GM18499 (cell line): ENCODE results near the gene BAHD1.

Experiments used
- ATAC-seq: cut with Tn5 transposase; IDR thresholded peaks from one replicate; pipeline ENCODE4 v1.9.1; 2021; ENCODE audit warnings: moderate number of reproducible peaks; ENCODE audit not compliant: insufficient read depth, unreplicated experiment

BAHD1 gene

GRCh38 chr15:40440743-40441564 is at the start of gene BAHD1:
BAHD1 (plus strand) TSS chr15:40440953; CDS start chr15:40458465, 17,512 bp downstream.
- peak; percentile 51 for ATAC-seq

DNA sequence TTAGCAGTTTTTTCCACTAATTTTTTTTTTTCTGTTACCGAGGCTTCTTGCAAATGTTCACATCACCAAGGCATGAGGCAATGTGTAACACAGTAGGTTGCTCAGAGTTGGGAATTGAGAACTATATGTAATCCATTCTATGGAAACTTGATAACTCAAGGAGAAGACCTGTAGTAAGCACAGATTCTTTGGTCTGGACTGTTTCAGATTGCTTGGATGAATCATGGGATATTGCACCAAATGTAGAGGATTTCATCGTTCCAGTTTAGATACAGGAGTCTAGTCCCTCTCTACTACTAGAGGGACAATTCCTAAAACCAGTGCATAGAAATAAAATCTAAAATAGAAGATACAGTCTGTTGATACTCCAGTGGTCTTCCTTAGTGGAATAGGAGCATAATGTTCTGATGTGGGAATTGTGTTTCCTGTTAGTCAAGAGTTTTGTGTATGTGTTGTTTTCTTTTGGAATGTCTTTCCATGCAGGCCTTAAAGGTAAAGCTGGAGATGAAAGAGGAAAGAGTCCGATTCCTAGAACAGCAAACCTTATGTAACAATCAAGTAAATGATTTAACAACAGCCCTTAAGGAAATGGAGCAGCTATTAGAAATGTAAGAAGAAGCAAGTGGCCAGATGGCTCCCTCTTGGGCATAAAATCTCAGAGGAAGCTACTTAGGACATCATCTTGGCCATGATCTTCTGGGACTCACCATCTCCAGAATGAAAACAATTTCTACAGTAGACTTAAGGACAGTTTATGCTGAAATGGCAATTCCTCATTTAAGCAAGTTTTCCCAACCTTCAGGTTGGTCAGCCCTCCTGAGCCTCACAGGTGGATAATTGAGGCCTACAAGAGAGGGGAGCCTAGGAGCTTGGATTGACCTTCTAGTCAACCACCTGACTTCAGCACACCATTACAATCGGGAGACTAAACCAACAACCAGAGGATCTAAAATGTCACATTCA is 47.5 kb upstream of the BAHD1 start:
- ATAC-seq: no peak

DNA sequence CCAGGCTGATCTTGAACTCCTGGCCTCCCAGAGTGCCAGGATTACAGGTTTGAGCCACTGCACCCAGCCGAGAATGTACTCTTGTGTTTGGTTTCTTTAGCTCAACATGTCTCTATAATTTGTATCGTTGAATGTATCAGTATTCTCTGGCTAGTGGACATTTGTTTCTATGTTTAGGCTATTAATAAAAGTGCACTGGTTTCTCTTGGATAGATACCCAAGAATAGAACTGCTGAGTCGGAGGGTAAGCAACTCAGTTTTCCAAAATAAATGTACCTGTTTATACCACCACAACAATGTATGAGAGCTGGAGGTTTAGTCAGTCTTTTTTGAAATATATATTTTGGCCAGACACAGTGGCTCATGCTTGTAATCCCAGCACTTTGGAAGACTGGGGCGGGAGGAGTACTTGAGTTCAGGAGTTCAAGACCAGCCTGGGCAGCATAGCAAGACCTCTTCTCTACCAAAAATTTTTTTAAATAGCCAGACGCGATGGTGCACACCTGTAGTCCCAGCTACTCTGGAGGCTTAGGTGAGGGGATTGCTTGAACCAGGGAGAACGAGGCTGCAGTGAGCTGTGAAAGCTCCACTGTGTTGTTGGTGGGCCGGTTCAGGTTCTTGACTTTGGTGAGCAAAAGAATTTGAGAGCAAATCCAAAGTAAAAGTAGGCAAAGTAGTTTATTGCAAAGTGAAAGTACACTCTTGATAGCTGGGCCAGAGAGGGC is 42.9 kb upstream of the BAHD1 start:
- ATAC-seq: no peak

- ATAC-seq: no peak
These were observed 42.3 kb upstream of the BAHD1 start for GRCh38 chr15:40398413-40398873.

- ATAC-seq: no peak
These were observed 41.4 kb upstream of the BAHD1 start for GRCh38 chr15:40399370-40399769.

GRCh38 chr15:40405501-40406381 is 35.0 kb upstream of the BAHD1 start, which contains the start of gene IVD:
IVD (plus strand) TSS chr15:40405795; CDS start chr15:40405828, 33 bp downstream.
- peak; percentile 50 for ATAC-seq

- peak; percentile 43 for ATAC-seq
These were observed 33.3 kb upstream of the BAHD1 start for GRCh38 chr15:40407330-40407990.

- ATAC-seq: no peak
These were observed 31.4 kb upstream of the BAHD1 start for GRCh38 chr15:40409366-40409765.

- ATAC-seq: no peak
These were observed 30.3 kb upstream of the BAHD1 start for GRCh38 chr15:40410476-40410875.

- ATAC-seq: no peak
These were observed 28.5 kb upstream of the BAHD1 start for GRCh38 chr15:40412095-40412759.

DNA sequence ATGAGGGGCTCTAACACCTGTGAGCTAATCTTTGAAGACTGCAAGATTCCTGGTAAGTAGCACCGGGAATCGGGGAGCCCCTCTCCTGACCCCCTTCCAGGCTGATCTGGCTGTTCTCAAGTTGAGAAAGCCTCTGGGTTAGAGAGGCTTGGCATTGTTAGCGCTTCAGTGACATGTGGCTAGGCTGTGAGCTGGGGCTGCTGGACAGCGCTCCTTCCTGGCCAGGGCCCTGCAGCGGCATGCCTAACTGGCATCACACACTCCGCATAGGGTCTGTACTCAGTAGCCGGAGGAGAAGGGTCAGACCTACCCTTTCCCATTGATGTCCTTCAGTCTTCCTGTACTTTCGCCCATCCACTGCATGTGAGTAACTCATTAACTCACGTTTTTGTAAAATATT is 27.7 kb upstream of the BAHD1 start:
- ATAC-seq: no peak

- no peak for ATAC-seq
These were observed 25.9 kb upstream of the BAHD1 start for GRCh38 chr15:40414816-40415215.

DNA sequence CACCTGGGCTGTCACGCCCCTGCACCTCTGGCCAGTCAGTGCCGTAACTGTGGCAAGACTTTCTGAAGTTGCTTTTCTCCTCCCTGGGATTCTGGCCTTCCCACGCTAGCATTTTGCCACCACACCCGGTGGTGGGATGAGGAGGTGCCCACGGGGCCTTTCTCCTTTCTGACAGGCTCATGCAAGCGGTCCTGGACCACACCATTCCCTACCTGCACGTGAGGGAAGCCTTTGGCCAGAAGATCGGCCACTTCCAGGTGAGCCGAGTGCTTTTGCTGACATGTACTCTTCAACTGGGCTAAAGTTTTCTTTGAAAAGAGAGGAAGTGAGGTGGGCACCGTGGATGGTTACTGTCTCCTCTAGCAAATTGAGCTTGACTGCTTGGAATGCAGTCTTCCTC is 25.5 kb upstream of the BAHD1 start:
- ATAC-seq: no peak

GRCh38 chr15:40416056-40416455 is 24.7 kb upstream of the BAHD1 start:
- no peak for ATAC-seq

DNA sequence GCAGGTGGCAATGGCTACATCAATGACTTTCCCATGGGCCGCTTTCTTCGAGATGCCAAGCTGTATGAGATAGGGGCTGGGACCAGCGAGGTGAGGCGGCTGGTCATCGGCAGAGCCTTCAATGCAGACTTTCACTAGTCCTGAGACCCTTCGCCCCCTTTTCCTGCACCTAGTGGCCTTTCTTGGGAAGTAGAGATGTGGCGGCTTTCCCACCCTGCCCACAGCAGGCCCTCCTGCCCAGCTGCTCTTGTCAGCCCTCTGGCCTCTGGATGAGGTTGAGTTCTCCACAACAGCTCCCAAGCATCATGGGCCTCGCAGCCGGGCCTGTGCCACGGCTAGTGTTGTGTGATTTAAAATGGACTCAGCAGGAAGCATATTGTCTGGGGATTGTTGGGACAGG is 22.6 kb upstream of the BAHD1 start:
- no peak for ATAC-seq

DNA sequence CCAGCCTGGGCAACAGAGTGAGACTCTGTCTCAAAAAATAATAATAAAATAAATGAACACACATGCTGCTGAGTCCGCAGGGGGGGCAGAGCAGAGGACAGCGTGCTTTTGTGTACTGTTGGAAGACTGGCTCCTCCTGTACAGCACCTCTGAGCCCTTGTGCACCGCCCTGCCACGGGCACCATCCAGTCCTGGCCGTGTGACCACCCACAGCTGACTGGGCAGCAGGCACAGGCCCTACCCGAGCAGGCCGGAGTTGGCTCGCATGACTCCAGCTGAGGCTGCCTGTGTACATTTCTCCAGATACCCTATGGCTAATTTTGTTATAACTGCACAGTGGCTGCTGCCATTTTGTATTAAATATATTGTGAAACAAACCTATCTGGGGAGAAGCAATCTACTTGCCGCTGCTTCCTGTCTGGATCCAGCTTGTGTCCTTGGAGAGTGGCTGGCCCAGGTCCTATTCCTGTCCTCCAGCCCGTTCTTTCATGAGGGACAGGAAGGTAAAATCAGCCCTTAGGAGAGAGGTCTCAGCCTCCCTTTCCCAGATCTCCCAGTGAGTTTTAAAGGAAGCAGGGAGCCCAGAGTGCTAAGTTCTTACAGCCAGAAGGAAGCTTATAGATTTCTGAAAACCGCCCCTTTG is 20.6 kb upstream of the BAHD1 start:
- no peak for ATAC-seq

DNA sequence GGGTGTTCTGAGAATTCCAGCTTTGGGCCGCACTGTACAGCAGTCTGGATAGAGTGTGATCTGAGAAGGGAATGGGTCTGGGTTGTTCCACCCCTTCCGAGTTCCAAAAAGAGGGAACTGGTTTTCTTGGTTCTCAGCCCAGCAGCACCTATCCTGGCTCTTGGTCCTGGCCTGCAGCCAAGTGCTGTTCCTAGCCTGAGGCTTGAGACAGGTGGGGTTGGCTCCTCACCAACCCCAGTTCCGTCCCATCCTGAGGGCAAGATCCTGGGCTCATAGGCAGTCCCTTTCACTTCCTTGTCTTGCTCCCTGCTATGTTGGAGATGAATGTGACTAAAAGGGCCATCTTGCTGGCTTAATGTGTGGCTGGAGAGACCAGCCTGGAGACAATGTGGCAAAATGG is 20.0 kb upstream of the BAHD1 start:
- ATAC-seq: no peak
